Spinal cord (tissue), 10 donors: ENCODE results near the gene HBG1. TPM values are rescaled to one million over a fixed set of nuclear protein-coding genes. Genes with fewer than 3 reads are reported as not detected.
"Not testable (repeated sequence)": the region's sequence is repeated elsewhere in the genome, so short reads cannot be mapped to it uniquely, and the experiment has no call there.

Source experiments
- DNase-seq, 6 donors: peaks; one replicate each; pipeline versions ENCODE4 v3.0.0 to v3.0.0-alpha.2; 2013 to 2015; ENCODE audit warnings: low spot score in 6 of 6, low read depth in 4 of 6
- H3K27ac ChIP-seq: one replicate; pipeline ENCODE4 v1.5.1; 2013; ENCODE audit warnings: low read depth, low read length, control low read depth
- H3K27me3 ChIP-seq: one replicate; pipeline ENCODE4 v1.6.1; 2013; ENCODE audit warnings: low read length; ENCODE audit not compliant: control insufficient read depth, insufficient read depth
- H3K36me3 ChIP-seq: one replicate; pipeline ENCODE4 v1.6.1; 2013; ENCODE audit warnings: low read length; ENCODE audit not compliant: control insufficient read depth, insufficient read depth
- H3K4me1 ChIP-seq: one replicate; pipeline ENCODE4 v1.6.1; 2013; ENCODE audit warnings: low read length; ENCODE audit not compliant: control insufficient read depth, insufficient read depth
- H3K4me3 ChIP-seq: one replicate; pipeline ENCODE4 v1.5.1; 2013; ENCODE audit warnings: low read depth, low read length, control low read depth
- H3K9me3 ChIP-seq: one replicate; pipeline ENCODE4 v1.6.1; 2013; ENCODE audit warnings: low read length; ENCODE audit not compliant: control insufficient read depth, insufficient read depth
- WGBS: methylation state at CpG from one replicate; pipeline ENCODE4 v1.1.5; 2013; ENCODE audit warnings: missing lambda C conversion rate; ENCODE audit not compliant: insufficient coverage; 5-methylcytosine and 5-hydroxymethylcytosine counted together
- polyA plus RNA-seq, 2 donors: library from polyadenylated mRNA; unstranded; fragments of 120-200 nt; gene quantifications; one replicate each; pipeline ENCODE4 v1.2.1, GENCODE V29; 2013; ENCODE audit not compliant: insufficient read length in 2 of 2
- total RNA-seq, 2 donors: library from RNA; depleted of rRNA in 1 of 2; stranded (reverse); fragments of 120-200 nt in 1 of 2; fragments of >200 nt in 1 of 2; gene quantifications; one replicate each; pipeline versions ENCODE4 v1.2.3 to v1.2.4, GENCODE V29; 2013 to 2014
- donor health status: healthy.

The HBG1 gene
- total and polyA plus RNA-seq, 4 donors = 8.9 to 1,550 (median 148) TPM

DNA sequence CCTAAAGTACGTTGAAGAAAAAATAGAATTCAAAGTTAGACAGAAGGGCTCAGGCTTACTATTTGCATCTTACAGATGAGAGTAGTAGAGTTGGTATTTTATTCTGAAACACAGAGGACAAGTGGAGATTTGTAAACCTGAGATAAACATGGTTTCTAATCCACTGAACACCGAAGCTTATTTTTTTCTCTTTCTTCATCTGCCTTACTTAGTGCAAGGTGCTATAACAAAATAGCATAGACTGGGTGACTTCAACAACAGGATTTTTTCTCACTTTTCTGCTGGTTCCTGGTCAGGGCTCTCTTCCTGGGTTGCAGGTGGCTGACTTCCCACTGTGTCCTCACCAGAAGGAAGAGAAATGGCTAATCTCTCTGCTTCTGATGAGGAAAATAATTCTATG is 2.1 kb upstream of the HBG1 start:
- DNase-seq = no peak

DNA sequence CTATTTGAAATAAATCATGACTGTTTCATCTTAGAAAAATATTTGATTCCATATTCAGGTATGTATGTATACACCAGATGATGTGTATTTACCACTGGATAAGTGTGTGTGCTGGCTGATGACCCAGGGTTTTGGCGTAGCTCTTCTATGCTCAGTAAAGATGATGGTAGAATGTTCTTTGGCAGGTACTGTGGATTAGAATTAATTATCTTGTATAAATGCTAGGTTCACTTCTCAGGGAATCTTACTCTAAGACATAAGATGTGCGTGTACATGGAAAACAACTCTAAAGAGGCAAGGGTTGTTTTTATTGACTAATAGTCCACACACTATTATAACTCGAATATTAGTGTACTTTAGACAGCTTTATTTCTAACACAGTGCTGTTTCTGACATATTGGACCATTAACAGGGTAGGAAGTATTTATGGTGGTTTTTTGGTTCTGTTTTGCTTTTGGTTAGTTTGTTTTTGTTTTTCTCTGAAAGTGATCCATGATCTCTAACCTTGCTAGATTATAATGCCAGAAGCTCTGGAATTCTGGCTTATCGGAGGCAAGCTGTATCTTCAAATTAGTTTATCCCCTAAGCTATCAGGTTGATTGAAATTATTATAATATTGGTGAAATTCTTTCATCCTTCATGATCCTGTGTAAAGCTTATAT is 1.0 kb upstream of the HBG1 start:
- Histone ChIP-seq H3K36me3 (no peaks in the 10 kb centered on the region), H3K27me3 (no peaks in the 10 kb centered on the region), H3K4me3 (no peak overlapping the region), H3K9me3 (no peaks in the 10 kb centered on the region), H3K4me1 (no peaks in the 10 kb centered on the region), H3K27ac (no peak overlapping the region)
- WGBS = no CpG with 5 or more reads among the region's 4 CpGs
- no peak for DNase-seq

More for the DNA sequence above, 2.1 kb upstream of the HBG1 start:
- H3K27ac ChIP-seq = no peak overlapping the region
- H3K9me3 ChIP-seq = no peaks in the 10 kb centered on the region
- H3K4me1 ChIP-seq = no peaks in the 10 kb centered on the region
- no CpG with 5 or more reads among the region's 2 CpGs for WGBS
- H3K4me3 ChIP-seq = no peak overlapping the region
- H3K27me3 ChIP-seq = no peaks in the 10 kb centered on the region
- no peaks in the 10 kb centered on the region for H3K36me3 ChIP-seq

DNA sequence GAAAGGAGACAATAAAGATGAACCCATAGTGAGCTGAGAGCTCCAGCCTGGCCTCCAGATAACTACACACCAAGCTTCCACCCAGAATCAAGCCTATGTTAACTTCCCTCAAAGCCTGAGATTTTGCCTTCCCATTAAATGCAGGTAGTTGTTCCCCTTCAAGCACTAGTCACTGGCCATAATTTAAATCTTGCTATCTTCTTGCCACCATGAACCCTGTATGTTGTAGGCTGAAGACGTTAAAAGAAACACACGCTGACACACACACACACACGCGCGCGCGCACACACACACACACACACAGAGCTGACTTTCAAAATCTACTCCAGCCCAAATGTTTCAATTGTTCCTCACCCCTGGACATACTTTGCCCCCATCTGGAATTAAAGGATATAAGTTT is 1.2 kb downstream of the HBG1 start:
- H3K36me3 ChIP-seq, H3K27ac ChIP-seq, H3K4me1 ChIP-seq, H3K27me3 ChIP-seq, H3K9me3 ChIP-seq, DNase-seq, H3K4me3 ChIP-seq: not testable (repeated sequence)
- no CpG with 5 or more reads among the region's 7 CpGs for WGBS

DNA sequence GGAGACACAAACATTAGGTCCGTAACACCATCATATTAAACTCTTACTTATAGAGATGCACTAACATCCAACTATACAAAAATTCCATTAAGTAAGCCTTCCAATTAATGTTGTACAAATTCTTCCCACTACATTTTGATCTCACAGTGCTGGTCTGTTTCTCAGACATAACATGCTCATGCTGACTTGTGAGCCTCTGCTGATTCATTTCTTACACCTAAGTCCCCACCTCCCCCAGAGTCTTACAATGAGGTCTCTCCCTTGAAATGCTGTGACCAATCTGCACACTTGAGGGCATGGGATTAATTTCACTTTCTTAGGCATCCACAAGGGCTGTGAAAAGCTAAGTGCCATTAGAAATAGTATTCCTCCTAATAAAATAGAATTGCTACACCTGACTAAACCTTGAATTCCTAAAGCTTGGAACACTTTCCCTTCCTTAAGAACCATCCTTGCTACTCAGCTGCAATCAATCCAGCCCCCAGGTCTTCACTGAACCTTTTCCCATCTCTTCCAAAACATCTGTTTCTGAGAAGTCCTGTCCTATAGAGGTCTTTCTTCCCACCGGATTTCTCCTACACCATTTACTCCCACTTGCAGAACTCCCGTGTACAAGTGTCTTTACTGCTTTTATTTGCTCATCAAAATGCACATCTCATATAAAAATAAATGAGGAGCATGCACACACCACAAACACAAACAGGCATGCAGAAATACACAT is 2.0 kb downstream of the HBG1 start:
- no peaks in the 10 kb centered on the region for H3K9me3 ChIP-seq
- no peaks in the 10 kb centered on the region for H3K36me3 ChIP-seq
- WGBS = 83% methylated on average over 3 of the region's 3 CpGs
- no peak overlapping the region for H3K4me3 ChIP-seq
- H3K27me3 ChIP-seq = no peaks in the 10 kb centered on the region
- H3K27ac ChIP-seq = no peak overlapping the region
- H3K4me1 ChIP-seq = no peaks in the 10 kb centered on the region
- DNase-seq = no peak

DNA sequence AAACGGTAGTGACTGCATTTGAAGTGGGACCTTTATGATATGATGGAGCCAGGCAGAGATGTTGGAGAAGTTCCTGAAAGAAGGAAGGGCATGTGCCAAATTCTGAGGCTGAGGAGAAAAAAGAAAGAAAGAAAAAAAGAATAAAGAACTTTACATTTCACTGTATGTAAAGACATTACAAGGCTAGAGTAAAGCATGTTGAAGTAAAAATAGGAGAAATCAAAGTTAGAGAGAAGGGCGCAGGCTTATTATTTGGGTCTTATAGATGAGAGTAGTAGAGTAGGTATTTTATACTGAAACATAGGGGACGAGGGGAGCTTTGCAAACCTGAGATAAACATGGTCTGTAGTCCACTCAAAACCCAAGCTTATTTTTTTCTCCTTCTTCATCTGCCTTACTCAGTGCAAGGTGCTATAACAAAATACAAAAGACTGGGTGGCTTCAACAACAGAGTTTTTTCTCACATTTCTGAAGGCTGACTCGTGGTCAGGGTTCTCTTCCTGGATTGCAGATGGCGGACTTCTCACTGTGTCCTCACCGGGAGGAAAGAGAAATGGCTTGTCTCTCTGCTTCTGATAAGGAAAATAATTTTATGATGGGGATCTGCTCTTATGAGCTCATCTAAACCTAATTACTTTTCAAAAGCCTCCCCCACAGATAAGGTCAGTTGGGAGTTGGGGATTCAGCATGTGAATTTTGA is 2.7 kb downstream of the HBG1 start:
- Histone ChIP-seq H3K27me3 (no peaks in the 10 kb centered on the region), H3K9me3 (no peaks in the 10 kb centered on the region), H3K27ac (no peak overlapping the region), H3K4me3 (no peak overlapping the region), H3K4me1 (no peaks in the 10 kb centered on the region), H3K36me3 (no peaks in the 10 kb centered on the region)
- 86% methylated on average over 2 of the region's 6 CpGs for WGBS
- DNase-seq = no peak

DNA sequence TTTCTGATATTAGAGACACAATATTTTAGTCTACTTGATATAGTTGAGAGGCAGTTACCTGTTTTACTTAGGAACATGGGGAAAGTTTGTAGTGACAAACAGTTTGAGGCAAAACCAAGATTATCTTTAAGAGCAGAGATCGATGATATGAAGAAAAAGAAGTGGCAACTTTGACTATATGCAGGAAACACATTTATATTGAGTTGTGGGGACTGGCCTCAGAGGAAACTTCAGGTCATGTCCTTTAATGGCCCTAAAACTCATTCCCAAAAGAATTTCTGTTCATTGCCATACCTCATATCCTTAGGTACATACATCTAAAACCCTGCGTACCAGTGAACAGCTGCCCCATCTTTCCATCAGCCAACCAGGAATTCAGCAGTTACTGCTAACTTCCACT is 4.5 kb downstream of the HBG1 start:
- DNase-seq = no peak
- H3K27ac ChIP-seq = no peak overlapping the region
- H3K4me3 ChIP-seq = no peak overlapping the region
- no peaks in the 10 kb centered on the region for H3K9me3 ChIP-seq
- no peaks in the 10 kb centered on the region for H3K4me1 ChIP-seq
- no peaks in the 10 kb centered on the region for H3K27me3 ChIP-seq
- WGBS = 92% methylated on average over 1 of the region's 2 CpGs
- H3K36me3 ChIP-seq = no peaks in the 10 kb centered on the region

DNA sequence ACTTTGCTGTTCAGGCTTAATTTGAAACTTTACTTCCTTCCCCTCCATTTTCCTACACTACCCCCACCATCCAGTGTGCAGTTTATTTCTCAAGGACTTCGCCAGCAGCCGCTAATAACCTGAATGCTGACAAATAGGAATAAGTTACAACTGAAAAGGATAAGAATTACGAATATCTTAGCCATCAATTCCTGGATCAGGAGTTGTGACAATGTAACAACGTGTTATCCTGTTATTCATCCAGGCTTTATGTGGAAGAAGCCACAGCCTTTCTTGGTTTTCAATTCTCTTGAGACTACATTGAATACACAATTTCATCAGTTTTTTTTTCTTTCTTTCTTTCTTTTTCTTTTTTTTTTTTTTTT is 5.9 kb downstream of the HBG1 start:
- Histone ChIP-seq H3K9me3 (no peaks in the 10 kb centered on the region), H3K4me3 (no peak overlapping the region), H3K4me1 (no peaks in the 10 kb centered on the region), H3K27ac (no peak overlapping the region), H3K36me3 (no peaks in the 10 kb centered on the region), H3K27me3 (no peaks in the 10 kb centered on the region)
- WGBS = 87% methylated on average over 4 of the region's 4 CpGs
- no peak for DNase-seq

DNA sequence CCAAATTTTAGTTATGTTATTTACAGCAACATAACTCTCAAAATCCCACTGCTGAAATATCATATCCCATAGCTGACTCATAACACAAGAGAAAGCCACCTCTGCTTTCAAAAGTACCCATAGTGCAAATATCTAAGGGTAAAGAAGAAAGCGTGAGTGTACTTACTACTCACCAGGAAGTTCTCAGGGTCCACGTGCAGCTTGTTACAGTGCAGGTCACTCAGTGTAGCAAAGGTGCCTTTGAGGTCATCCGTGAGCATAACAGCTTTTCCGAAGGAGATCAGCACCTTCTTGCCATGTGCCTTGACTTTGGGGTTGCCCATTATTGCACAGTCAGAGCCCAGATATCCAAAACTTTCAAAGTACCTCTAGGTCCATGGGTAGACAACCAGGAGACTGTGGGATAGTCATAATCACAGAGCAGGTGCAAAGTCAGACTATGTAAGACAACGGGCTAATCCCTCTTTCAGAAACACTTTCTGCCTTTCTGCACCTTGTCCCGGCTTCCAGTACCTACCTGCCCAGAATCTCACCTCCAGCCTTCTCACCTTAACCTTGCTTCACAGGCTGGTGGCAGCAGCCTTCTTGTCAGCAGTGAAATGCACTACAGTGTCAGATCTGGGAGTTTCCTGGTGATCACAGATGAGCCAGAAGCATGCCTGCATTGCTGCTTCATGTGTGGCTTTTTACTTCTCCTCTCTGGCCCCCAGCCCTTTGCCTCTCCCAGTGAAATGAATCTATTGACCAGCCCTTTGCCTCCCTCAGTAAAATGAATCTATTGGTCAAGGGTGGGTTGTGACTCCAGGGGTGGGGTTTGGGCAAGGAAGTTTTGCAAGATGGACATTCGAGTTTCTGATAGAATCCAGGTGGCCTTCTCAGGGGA is 6.5 kb downstream of the HBG1 start:
- no peaks in the 10 kb centered on the region for H3K36me3 ChIP-seq
- H3K27me3 ChIP-seq = no peaks in the 10 kb centered on the region
- no peak for DNase-seq
- no peaks in the 10 kb centered on the region for H3K9me3 ChIP-seq
- H3K4me3 ChIP-seq = no peak overlapping the region
- 84% methylated on average over 5 of the region's 7 CpGs for WGBS
- no peak overlapping the region for H3K27ac ChIP-seq
- H3K4me1 ChIP-seq = no peaks in the 10 kb centered on the region

DNA sequence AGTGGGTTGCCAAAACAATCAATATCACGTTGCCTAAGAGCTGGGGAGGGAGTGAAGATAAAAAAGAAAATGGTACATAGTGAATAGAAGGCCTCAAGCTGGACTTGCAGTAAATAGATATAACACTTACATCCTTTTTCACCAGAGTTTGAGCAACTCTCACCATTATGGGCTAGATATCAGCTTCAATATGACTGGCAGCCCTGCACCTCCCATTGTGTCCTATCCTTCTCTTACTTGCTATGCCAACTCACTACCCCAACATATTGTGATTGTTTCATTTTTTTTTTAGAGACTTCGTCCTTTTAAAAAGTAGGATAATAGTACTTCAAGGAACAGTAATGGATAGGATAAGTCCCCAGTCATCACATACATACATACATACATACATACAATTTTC is 7.4 kb downstream of the HBG1 start:
- H3K27me3 ChIP-seq = no peaks in the 10 kb centered on the region
- no peak overlapping the region for H3K4me3 ChIP-seq
- no peak overlapping the region for H3K27ac ChIP-seq
- no peak for DNase-seq
- H3K4me1 ChIP-seq = no peaks in the 10 kb centered on the region
- H3K9me3 ChIP-seq = no peaks in the 10 kb centered on the region
- WGBS = no CpG with 5 or more reads among the region's 2 CpGs
- H3K36me3 ChIP-seq = no peaks in the 10 kb centered on the region
